ENCODE results near the gene AGXT2.
A peak's percentile ranks its signal among the peaks of the same experiment; 100 is the strongest.

AGXT2 gene
- 0 reads per million in 2 donors for total RNA-seq

DNA sequence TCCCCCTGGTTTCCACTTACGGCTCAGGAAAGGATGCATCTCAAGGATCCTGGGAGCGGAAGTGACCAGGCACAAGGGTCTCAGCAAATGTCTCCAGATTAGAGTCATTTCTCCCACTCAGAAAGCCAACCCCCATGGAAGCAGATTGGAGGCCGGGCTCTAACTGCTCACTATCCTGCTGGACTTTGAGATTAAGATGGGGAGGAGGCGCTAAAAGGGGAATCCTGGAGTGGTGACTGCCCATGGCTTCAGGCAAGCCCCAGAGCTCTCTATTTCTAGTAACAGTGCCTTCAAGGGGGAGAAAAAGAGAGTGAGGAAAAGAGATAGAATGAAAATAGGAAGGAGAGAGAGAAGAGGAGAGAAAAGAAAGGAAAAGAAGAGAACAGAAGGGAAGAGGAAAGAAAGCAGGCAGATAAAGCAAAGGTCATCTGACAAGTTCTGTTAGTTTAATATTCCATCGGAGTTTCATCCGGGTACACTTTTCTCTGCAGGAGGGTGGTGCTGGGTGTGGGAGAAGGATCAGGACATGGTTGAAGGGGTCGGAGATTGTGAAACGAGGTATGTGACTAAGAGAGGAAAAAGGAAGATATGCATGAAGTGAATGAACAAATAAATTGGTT lies at the start of gene AGXT2:
TSS of gene AGXT2 (minus strand) at position 165 of the 620 bp plus-strand sequence. CDS start at position 108, 57 bp downstream.
- DNase-seq: no peak

GRCh38 chr5:35096932-35097331 lies 49.2 kb upstream of the AGXT2 start:
- DNase-seq: no peak

- DNase-seq: no peak
These were observed 48.5 kb upstream of the AGXT2 start for GRCh38 chr5:35096216-35096615.

GRCh38 chr5:35095366-35095765 lies 47.6 kb upstream of the AGXT2 start:
- DNase-seq: no peak

- DNase-seq: no peak
These were observed 47.2 kb upstream of the AGXT2 start for GRCh38 chr5:35094948-35095347.

DNA sequence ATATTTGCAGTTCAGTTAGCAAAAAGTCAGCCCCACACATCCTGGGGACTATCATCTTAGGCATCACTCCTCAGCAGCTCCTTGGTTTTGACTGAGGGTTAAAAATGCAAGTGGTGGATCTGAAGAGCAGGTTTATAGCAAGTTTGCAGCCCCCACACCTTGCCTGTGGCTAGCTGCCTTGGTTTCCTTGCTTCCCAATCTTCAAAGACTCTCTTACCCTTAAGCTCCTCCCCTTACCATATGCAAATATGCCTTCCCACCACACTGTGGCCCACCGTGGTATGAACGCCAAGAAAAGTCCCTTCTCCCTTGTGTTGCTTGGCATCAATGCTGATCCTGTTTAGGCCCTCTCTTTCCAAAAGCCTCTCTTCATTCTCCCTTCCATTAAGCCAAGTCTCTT lies 45.0 kb upstream of the AGXT2 start:
- DNase-seq: no peak

DNA sequence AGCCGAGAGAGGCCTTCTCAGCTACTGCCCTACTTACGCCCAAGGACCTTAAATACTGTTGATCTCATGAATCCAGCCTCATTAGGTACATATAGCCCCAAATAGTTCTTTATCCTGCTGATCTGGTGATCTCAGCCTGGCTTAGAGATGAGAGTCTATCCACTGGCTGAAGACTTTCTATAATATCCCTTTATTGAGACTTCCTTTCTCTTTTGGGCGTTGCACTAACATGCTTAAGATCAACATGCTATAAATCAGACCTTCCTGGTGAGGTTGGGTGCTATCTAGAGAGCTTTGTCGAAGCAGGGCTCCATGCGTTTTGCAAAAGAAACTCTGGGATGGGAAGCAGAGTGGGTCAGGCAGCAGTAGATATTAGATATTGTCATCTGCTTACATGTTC lies 44.0 kb upstream of the AGXT2 start:
- no peak for DNase-seq

DNA sequence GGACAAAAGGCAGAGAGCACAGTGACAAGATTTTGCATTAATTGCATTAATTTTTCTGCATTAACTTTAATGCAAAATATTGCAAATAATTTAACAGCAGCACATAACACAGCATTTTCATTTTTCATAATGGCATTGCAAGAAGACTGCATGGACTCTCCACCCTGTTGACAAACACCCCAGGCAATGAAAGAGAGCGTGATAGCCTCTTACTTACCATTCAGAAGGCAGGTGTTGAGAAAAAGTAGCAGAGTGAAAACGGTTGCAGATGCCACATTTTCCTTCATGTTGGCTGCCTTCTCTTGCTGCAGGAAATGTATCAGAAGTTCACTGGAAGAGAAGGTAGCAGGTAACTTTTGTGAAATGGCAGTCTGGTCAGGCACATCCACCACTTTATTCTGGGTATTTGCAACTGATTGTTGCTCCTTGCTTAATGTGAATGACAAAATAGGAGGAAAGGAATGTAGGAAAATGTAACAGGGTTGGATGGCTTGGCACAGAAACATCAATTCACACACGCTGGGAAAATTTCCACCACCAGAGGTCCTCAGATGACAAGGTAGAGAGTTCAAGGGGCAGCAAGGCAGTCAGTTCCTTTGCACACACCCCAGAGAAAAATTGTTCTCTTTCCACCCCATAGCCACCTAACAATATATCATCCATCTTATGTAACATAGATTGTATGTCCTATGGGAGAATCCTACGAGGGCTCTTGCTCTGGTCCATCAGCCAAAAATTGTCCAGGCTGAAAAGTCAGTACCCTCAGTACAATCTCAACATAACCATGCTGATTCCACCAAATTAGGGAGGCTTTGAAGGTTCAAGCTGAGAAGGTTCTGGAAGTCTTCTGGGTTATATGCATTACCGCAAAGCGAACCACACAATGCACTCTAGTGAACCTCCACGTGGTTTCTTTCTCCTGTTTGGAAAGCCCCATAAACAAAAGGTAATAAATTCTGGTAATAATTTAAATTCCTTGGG lies 41.9 kb upstream of the AGXT2 start:
- peak; percentile 39 for DNase-seq

DNA sequence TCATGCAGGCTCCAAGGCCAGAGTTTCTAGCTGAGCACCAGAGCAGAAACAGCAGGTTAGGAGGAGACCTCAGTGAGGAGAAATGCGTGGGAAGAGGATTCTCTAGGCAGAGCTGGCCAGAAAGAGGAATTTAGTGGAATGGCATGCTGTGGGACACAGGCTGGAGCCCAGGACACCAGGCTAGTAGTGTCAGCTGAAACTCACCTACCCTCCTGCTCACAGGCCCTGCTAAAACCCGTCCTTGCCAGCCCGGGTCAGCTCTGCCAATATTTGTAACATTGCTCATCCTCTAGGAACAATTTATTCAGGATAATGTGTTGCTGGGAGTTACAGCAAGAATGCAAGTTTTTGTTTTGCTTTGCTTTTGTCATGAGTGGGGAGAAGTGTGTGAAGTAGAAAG lies 40.2 kb upstream of the AGXT2 start:
- DNase-seq: no peak

DNA sequence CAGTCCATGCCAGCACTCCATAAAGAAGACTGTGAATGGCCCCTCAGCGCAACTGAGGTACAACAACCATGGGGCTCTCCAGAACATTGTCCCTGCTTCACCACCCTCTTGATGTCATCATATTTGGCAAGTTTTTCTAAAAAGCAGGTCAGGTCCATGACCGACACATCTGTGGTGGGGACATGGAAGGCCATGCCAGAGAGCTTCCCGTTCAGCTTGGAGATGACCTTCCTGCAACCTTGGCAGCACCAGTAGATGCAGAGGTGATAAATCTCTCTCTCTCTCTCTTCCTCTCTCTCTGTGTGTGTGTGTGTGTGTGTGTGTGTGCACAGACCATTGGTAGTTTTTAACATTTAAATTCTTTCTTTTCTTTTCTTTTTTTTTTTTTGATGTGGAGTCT lies 35.4 kb upstream of the AGXT2 start:
- DNase-seq: no peak

- no peak for DNase-seq
These were observed 34.8 kb upstream of the AGXT2 start for GRCh38 chr5:35082530-35082929.

DNA sequence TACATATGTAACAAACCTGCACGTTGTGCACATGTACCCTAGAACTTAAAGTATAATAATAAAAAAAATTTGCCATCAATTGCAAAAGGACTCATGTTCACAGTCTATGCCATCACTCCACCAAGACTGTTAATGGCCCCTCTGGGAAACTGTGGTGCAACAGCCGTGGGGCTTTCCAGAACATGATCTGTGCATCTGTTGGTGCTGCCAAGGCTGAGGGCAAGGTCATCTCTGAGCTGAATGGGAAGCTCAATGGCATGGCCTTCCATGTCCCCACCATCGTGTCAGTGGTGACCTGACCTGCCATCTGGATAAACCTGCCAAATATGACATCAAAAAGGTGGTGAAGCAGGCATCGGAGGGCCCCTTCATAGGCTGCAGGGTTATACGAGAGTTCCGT lies 33.4 kb upstream of the AGXT2 start:
- no peak for DNase-seq

GRCh38 chr5:35073160-35073559 lies 25.4 kb upstream of the AGXT2 start:
- no peak for DNase-seq

- no peak for DNase-seq
These were observed 21.4 kb upstream of the AGXT2 start for GRCh38 chr5:35069188-35069587.

- DNase-seq: no peak
These were observed 20.2 kb upstream of the AGXT2 start for GRCh38 chr5:35067985-35068384.

DNA sequence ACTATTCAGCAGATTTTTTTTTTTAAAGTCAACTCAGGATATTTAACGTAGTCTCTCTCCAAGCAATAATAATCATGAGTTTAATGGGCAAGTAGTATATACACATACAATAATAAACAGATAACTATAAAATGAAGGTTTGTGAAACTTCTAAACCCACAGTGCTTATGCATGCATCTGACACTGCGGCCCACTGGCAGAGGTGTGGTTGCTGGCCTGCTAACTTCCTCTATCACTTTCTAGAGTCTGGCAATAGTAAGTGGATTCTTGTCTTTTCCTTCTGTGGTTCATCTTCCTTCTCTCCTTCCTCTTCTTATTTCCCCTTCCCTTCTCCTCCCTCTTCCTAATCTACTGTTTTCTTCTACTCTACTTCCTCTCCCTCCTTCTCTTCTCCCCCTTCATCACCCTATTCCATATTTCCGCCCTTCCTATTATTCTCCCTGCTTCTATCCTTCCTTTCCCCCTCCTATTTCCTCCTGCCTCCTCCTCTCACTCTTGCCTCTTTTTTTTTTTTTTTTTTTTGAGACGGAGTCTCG lies 18.6 kb upstream of the AGXT2 start:
- DNase-seq: no peak

GRCh38 chr5:35063414-35063813 lies 15.7 kb upstream of the AGXT2 start:
- no peak for DNase-seq

DNA sequence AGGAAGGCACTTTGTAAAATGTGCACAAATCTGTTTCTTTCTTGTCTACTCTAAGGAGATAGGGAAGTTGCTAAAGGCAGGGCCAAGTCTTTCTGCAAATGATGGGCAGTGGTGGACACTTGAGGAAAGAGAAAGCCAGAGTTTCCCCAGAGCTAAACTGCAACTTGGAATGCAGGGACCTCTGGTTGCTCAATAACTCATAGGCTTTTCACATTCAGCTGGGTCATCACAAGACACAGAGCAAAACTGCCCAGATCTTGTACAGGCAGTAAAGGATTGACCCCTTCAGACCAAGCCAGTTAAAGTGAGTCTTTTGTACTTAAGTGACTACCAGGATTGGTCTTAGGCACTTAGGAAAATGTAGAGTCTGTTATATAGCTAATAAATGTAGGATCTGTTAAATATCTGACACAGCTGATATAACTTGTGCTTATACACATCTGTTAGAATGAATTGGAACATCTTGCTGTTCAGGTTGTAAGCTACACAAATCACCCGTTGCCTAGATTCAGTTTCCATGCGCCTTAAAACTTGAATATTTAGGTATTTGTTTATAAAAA lies 13.5 kb upstream of the AGXT2 start:
- no peak for DNase-seq

DNA sequence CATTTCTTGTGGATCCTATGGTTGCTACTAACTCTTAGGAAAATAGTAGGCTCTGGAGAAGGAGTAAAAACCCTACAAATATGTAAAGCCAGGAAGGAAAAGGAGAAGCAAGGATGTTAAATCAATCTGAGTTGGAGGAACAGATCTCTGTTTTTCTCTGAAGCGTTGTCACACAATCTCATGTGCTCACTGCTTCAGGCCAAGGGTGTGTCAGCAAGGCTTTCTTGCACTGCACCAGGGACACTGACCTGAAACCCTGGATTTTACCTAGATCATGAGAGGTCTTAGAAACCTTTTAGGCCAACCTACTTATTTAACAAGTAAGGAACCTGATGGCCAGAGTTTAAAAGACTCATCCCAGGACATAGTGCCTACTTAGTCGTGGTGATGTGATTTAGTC lies 12.5 kb upstream of the AGXT2 start:
- DNase-seq: no peak

GRCh38 chr5:35059251-35059650 lies 11.5 kb upstream of the AGXT2 start:
- DNase-seq: no peak

DNA sequence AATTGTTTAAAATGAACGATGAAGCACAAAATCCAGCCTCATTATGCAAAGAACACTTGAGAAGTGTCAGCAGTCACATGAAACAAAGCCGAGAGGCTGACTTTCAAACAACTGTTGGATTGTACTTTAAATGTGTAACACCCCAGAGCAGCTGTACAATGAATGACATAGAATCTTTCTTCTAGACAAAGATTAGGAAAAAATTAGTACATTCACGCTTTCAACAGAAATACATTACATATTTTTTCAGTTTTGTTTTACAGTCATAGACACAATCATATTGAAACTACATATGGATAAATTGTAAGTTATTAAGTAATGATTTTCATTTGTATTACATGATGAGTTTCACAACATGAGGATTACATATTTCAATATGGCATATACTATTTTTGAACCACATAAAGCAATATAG lies 10.6 kb upstream of the AGXT2 start:
- no peak for DNase-seq

DNA sequence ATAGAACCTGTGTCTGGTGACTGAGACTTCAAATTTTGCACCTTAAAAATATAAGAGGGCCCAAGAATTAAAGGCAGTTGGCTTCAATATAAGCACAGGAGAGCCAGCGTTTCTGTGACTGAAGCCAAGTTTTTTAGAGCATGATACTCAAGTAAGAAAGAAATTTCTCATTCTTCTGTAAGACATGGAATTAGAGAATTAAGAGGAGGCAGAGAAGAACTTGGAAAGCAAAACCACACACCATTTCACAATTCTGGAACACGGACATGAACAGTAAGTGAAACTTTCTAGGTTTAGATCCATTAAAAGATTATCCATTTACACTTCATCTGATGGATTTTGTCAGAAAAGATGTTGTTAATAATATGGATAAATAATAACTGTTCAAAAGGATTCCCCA lies 8.9 kb upstream of the AGXT2 start:
- no peak for DNase-seq

- no peak for DNase-seq
These were observed 5.1 kb upstream of the AGXT2 start for GRCh38 chr5:35052838-35053237.

All from T-helper 9 cell (primary cell).